Hematopoietic multipotent progenitor cell treated with erythropoietin and hydrocortisone succinate and interleukin-3 and kit ligand, for 15 days (in vitro differentiated cells): ENCODE data around the gene PBX1.
A peak's percentile ranks its signal among the peaks of the same experiment; 100 is the strongest.

Experiments used
- DNase-seq: peaks from one replicate; pipeline ENCODE4 v3.0.0-alpha.2; 2015; ENCODE audit warnings: low spot score

Gene PBX1

DNA sequence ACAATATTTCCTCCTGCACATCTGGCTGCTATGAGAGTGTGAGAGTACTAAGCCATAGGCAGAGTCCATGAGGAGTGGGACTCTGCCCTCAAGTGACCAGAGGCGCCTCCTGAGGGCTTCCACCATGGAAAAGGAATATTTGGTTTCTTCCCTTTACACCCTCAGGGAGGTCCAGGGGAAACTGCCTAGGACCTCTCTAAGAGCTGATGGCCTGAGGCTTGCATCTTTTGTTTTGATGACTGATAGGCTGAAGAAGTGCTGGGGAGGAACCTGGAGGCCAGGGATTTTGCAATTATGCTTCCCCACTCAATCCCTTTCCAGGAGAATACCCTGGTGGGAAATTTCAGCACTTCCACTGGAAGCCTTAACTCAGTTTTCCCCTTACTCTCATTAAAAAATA, 111.0 kb downstream of the PBX1 start:
- no peak for DNase-seq

DNA sequence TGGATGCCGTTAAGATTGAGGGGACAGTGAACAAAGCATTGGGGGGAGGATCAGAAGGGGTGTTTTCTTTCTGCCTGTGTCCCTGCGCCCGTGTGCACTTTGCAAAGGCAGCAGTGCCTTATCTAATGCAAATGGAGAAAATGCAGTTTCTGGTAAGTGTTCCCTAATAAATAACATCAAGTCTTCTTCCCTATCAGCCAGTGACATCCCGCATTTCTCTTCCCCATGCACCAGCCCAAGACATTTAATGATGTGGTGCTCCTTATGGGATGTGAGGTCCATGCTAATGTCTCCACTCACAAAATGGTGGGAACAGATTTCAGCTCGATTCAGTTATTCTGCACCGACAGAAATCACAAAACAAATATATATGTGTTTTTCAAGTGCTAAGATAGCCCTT, 111.8 kb downstream of the PBX1 start:
- DNase-seq: no peak

DNA sequence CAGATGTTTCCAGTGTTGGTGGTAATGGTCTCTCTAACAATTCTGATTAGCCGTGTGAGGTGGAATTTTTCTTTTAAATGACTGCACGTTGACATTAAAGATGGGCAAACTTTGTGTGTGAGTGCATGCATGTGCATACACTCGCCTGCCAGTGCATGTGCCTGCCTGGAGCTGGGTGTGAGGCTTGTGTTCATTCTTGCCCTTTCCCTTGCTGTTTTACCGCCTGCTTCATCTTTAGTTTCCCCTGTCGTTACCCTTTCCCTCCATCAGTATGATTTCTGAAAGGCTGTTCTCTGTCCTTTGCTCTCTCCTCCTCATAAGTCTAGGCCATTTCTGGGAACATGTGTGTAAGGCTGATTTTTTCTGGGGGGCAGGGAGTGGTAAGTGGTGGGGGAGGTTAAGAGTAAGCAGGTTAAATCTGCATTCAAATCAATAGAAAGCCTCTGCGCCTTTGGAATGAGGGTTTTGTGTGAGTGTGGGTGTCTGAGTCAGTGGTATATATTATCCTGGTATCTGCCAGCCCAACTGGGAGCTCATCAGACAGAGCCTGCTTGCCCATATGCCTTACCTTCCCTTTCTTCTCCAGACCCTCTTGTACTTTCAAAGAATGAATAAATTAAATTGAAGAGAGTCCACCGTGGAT, 112.5 kb downstream of the PBX1 start:
- DNase-seq: no peak

DNA sequence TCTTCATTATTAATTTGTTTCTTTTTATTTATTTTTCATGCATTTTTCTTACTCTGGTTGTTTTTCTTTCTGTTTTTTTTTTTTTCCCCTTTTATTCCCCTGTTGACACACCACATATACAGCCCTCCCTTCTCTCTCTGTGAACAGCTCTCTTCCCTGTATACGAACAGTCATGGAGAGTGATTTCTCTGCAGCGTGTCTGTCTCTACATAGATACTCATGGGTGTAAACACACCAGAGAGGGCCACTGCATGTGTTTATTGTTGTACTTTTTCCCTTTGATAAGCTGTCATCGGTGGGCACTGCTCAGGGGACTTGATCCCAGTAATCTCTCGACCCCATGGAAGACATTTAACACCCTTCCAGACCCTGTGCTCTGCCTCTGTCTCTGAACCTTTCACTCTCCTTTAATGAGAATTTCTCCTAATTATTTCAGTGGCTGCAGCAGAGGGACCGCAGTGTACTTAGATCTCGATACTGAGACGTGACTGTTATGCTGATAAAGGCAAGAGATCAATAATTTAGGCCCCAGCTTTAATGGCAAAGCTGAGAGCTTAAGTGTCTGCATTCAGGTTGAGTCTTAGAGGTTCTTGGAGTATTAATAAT, 113.1 kb downstream of the PBX1 start:
- no peak for DNase-seq

- no peak for DNase-seq
Observed at GRCh38 chr1:164672588-164672987, 113.6 kb downstream of the PBX1 start.

- peak; percentile 19 for DNase-seq
Observed at GRCh38 chr1:164673584-164674214, 114.7 kb downstream of the PBX1 start.

DNA sequence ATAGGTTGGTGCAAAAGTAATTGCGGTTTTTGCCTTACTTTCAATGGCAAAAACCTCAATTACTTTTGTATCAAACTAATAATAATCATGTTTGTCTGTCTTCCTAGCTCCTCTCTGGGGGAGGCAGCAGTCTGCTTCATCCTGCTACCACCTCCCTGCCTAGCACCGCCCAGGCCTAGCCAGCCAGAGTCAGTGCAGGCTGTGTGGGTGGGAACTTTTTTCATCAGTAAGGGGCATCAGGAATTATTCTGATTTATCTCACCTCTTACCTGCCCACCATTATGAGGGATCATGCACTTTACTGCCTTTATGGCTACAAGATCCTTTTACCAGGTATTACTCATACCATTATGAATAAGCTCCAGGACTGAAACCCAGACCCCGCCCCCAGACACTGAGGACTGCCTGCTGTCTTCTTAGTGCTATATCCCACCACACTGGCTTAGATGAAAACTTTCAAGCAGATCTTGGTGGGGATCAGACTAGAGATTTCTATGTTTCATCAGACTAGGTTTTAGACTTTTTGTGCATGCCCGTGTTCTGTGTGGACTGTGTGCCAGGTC, 116.4 kb downstream of the PBX1 start:
- no peak for DNase-seq

DNA sequence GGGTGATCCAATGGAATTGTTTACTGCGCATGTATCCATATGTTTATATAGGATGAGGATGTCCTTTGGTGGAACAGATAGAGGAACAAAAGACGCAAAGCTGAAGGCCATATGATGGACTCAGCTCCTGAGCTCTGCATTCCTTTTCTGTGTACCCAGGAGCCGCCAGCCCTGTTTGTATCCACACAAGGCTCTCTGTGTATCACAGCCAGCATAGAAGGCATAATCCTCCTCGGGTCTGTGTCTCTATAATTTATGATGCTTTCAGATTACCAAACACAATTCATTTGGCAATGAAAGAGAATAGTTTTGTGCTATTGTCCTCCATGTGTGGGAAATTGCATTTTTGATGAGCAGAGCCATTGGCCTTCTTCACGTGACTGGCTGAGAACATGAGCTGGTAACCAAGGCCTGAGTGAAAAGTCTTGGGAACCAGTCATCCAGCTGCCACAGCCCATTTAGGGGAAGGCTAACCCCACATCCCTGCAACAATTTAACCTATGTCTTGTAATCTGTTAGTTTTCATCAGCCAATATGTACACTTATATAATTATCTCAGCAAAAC, 119.2 kb downstream of the PBX1 start:
- no peak for DNase-seq

GRCh38 chr1:164682570-164682969, 123.6 kb downstream of the PBX1 start:
- no peak for DNase-seq

DNA sequence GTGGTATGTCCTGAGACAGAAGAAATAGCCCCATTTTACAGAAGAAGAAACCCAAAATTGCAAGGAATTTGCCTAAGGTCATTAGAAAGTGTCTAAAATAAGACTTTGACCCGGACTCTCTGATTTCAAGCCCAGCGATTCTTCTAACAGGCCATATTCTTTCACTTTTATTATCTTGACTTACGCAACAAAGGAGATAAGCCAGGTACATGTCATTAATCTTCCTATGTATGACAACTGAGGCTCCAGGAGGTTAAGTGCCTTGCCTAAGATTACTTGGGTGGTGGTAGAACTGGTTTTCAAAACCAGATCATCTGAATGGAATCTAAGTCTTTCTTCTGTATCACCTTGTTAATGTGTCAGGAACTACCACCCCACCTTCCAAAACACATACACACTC, 124.3 kb downstream of the PBX1 start:
- DNase-seq: no peak

DNA sequence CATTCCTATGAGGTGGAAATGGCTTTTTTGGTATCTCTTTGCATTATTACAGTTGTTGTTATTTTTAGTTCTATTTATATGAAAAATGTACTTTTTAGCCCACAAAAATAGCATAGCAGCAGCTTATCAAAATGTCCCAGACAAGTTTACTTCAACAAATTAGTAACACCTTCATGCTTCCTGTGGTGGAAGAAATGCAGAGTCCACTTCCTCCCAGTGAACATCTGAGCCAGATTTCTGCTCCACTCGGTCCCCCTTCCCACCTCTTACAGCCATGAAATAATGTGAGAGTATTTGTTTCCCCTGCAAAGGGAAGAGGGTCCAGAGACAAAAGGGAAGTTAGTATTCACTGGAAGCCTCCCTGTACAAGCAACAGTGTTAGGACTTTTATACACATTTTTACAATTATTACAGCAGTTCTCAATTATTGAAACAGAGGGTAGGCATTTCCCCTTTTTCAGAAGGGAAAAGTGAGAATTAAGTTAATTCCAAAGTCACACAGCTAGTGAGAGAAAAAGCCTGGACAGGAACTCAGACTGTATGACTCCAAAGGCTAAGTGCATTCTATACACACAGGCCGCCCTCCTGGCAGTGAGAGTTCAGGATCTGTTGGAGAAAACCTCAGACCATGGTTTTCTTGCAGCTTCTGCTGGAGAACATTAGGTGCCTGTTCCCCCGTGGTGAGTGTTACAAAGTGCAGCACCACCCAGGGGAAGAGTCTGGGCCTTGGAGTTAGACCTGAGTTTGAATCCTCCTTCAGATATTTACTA, 126.5 kb downstream of the PBX1 start:
- no peak for DNase-seq

DNA sequence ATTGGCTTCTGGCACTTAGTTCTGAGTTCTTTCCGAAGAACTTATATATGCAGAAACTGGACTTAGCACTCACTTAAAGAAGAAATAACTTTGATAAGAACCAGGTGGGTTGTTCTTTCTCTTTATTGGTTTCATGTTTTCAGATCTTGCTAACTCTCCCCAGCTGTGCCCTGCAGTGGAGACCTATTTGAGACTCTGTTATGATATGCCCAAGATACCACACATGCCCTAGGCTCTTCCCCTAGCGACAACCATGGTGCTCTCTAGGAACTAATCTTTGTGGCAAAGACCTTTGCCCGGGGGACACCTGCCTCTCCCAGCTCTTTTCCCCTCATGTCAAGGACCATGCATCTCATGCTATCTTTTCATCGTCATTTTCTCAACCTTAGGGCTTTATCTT, 128.8 kb downstream of the PBX1 start:
- no peak for DNase-seq

DNA sequence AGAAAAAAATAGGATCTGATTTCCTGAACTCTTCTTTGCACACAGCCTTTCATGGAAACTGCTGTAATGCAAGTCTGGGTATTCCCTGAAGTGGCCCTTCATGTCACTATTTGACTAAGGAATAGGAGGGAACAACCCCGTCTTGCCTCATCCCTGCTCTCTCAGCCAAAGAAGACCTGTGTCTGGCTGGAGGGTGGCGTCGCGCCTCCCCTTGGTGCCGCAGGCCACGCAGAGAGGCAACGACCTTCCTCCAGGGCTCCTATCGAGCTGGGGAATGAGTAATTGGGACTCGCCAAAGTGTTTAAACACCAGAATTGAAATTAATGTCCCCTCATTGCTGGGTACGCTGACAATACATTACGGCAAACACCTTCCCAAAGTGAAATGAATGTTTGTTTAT, 129.8 kb downstream of the PBX1 start:
- DNase-seq: no peak

DNA sequence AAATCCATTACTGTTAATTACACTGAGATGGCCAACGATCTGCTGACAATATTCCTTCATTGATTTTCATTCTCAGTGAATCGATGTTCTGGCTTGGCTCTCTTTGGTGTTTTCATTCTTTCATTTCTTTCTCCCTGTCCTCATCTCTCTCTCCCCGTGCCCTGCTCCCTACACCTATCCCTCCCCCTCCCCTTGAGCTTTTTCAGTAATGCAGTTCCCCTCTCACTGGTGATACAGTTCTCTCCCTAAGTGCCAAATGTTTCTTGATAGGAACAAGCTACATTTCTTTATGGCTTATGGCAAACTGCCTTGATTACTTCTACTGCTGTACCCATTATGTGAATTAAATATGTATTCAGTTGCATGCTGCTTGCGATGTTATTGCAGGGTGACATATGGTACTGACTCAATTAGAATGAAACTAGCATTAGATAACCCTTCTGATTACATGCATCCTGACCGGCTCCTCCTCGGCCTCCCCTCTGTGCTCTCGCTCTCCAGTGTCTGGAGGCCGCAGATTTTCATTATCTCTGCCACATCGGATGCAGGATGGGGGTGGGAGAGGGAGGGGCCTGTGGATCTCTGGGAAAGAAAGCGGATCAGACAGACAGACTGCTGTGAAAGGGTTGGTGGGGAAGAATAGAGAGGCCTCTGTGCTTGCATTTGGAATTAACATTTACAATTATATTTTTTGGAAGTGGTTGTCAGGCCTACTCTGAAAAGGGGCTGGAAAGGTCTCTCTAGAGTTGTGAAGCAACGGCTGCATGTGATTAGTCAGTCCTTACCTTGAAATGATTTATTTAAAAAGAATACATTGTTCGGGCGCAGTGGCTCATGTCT, 130.9 kb downstream of the PBX1 start:
- no peak for DNase-seq

- DNase-seq: no peak
Observed at GRCh38 chr1:164692420-164692819, 133.4 kb downstream of the PBX1 start.

DNA sequence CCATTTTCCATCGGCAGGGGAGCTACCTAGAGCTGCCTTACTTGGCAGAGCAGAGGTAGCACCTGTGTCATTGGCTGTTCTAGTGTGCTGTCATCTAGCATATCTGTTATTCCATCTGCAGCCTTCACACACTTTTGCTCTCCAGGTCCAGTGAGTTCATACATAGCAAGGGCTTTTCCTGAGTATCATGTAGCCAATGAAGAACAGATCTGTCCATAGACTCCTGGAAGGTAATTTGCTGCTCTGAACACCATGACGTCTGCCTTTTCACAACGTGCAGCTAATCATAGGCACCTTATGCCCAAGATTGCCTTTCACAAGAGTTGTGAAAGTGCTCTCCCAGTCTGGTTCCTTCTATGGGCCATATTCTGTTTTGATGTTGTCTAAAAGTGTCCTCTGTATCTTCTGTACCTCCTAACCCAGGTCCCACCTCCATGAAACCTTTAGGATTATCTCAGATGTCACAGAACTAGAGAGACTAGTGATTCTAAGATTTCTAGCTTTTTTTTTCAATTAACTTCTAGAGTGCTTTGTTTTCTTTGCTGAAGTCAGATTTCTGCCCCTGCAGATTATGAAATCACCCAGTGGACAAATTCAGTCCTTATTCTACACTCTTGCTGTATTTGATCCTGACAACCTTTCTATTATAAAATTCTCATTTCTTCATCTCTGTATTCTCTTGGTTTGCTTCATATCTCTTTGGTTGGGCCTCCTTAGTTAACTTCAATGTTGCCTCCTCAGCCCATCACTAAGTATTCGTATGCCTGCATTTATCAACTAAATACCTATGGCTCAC, 134.8 kb downstream of the PBX1 start:
- no peak for DNase-seq

GRCh38 chr1:164694505-164694904, 135.5 kb downstream of the PBX1 start:
- no peak for DNase-seq

- DNase-seq: no peak
Observed at GRCh38 chr1:164695956-164696665, 137.1 kb downstream of the PBX1 start.

DNA sequence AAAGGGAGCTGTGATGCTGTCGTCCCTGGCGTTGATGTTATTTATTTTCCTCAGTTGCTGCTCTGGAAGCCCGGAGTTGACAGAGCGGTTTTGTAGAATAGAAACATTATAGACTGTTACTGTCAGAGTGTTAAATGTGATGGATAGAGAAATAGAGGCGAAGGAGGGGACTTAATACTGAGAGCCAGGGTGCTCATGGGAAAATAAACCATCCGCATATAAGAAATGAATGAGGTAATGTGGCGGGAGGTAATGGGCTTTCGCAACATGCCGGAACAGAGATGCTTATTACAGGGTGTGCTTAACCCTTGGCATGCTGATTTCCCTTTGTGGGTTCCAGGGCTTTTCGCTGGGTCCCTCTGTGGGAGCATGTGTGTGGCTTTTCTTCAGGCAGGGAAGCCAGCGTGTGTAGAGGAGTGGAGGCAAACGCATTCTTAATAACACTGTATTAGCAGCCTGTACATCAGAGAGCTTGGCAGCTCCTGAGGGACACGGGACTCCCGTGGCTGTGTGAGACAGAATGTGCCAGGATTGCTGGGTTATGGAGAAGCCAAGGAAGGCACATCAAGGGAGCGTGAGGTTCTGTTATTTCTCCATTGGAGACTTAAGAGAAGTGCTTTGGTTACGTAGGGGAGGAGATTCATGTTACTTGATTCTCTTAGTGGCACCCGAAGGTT, 141.0 kb downstream of the PBX1 start:
- DNase-seq: no peak
